HG02759 (cell line): ENCODE data around the gene DICER1.

ENCODE experiments used
- ATAC-seq: cut with Tn5 transposase; IDR thresholded peaks from one replicate; pipeline ENCODE4 v1.9.1; 2021; ENCODE audit warnings: mild to moderate bottlenecking, moderate library complexity; ENCODE audit not compliant: unreplicated experiment

Gene DICER1

GRCh38 chr14:95126906-95127530 lies 30.3 kb downstream of the DICER1 start:
- ATAC-seq = no peak

- no peak for ATAC-seq
Observed at GRCh38 chr14:95125915-95126314, 31.4 kb downstream of the DICER1 start.

- ATAC-seq = no peak
Observed at GRCh38 chr14:95125221-95125620, 32.1 kb downstream of the DICER1 start.

- ATAC-seq = no peak
Observed at GRCh38 chr14:95123891-95124579, 33.3 kb downstream of the DICER1 start.

GRCh38 chr14:95122621-95122945 lies 34.7 kb downstream of the DICER1 start:
- ATAC-seq = no peak

- no peak for ATAC-seq
Observed at GRCh38 chr14:95121911-95122620, 35.3 kb downstream of the DICER1 start.

GRCh38 chr14:95119336-95119735 lies 38.0 kb downstream of the DICER1 start:
- no peak for ATAC-seq

GRCh38 chr14:95117937-95118721 lies 39.2 kb downstream of the DICER1 start:
- ATAC-seq = no peak

- ATAC-seq = no peak
Observed at GRCh38 chr14:95113476-95113875, 43.9 kb downstream of the DICER1 start.

- ATAC-seq = no peak
Observed at GRCh38 chr14:95111507-95112164, 45.7 kb downstream of the DICER1 start.

GRCh38 chr14:95110178-95110577 lies 47.2 kb downstream of the DICER1 start:
- no peak for ATAC-seq

- ATAC-seq = no peak
Observed at GRCh38 chr14:95107711-95108110, 49.6 kb downstream of the DICER1 start.

- no peak for ATAC-seq
Observed at GRCh38 chr14:95106971-95107370, 50.4 kb downstream of the DICER1 start.

- no peak for ATAC-seq
Observed at GRCh38 chr14:95104911-95105310, 52.4 kb downstream of the DICER1 start.

- no peak for ATAC-seq
Observed at GRCh38 chr14:95102680-95103044, 54.7 kb downstream of the DICER1 start.

- ATAC-seq = no peak
Observed at GRCh38 chr14:95101736-95102679, 55.3 kb downstream of the DICER1 start.

GRCh38 chr14:95098984-95099599 lies 58.2 kb downstream of the DICER1 start:
- ATAC-seq = no peak

GRCh38 chr14:95097385-95097784 lies 59.9 kb downstream of the DICER1 start:
- no peak for ATAC-seq

GRCh38 chr14:95096476-95096875 lies 60.9 kb downstream of the DICER1 start:
- ATAC-seq = no peak
